A673 (cell line): ENCODE measurements around the gene TREX2.

Experiments used
- EZH2 ChIP-seq: fragments of 200-600 bp; sonication (generic); IDR thresholded peaks from 2 replicates; pipeline ENCODE4 v1.6.1; 2017; ENCODE audit warnings: borderline replicate concordance, low read depth, mild to moderate bottlenecking, mixed read lengths, antibody characterized with exemption, low read length; ENCODE audit not compliant: poor library complexity, severe bottlenecking
- TF ChIP-seq, protein P1 (sequence below): fragments of 300-800, 200-600 bp; sonication (generic); conservative IDR thresholded peaks from 2 replicates; pipeline ENCODE4 v1.5.1; 2017; ENCODE audit warnings: low read depth, mild to moderate bottlenecking, antibody characterized with exemption, low read length, moderate library complexity, mixed read lengths

GRCh38 chrX:153463556-153463955 is 17.7 kb upstream of the TREX2 start:
- TF ChIP-seq, protein P1, sequence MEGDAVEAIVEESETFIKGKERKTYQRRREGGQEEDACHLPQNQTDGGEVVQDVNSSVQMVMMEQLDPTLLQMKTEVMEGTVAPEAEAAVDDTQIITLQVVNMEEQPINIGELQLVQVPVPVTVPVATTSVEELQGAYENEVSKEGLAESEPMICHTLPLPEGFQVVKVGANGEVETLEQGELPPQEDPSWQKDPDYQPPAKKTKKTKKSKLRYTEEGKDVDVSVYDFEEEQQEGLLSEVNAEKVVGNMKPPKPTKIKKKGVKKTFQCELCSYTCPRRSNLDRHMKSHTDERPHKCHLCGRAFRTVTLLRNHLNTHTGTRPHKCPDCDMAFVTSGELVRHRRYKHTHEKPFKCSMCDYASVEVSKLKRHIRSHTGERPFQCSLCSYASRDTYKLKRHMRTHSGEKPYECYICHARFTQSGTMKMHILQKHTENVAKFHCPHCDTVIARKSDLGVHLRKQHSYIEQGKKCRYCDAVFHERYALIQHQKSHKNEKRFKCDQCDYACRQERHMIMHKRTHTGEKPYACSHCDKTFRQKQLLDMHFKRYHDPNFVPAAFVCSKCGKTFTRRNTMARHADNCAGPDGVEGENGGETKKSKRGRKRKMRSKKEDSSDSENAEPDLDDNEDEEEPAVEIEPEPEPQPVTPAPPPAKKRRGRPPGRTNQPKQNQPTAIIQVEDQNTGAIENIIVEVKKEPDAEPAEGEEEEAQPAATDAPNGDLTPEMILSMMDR = no peak
- no peak for TF ChIP-seq EZH2
